Pancreas (tissue), 10 donors: ENCODE results near the gene IL1A. TPM values are rescaled to one million over a fixed set of nuclear protein-coding genes. Genes with fewer than 3 reads are reported as not detected.

Source experiments
- ATAC-seq, 4 donors: fragments of 200-7000 bp; cut with Tn5 transposase; one replicate each; pipeline versions ENCODE4 v1.8.0 to v1.9.1; 2020; ENCODE audit warnings: mild to moderate bottlenecking in 4 of 4, moderate library complexity in 4 of 4
- DNase-seq, 6 donors: peaks; one replicate each; pipeline ENCODE4 v3.0.0-alpha.2; 2020
- FAIRE-seq: peaks from 2 replicates; lab custom pipeline; 2012; peaks lifted over from hg19 to GRCh38; lab: Jason Lieb, UNC
- H3K27ac ChIP-seq, 4 donors: fragments of 200-600 bp; sonication (generic); 1 replicate in 3 of 4; 2 replicates in 1 of 4; pipeline versions ENCODE4 v1.5.0 to v1.8.0; 2020
- H3K27me3 ChIP-seq, 4 donors: fragments of 200-600 bp; one replicate each; pipeline ENCODE4 v1.8.0; 2021
- H3K36me3 ChIP-seq, 3 donors: fragments of 200-600 bp; sonication (generic) in 1 of 3; one replicate each; pipeline versions ENCODE4 v1.5.0 to v1.8.0; 2020 to 2021
- H3K4me1 ChIP-seq, 3 donors: fragments of 200-600 bp; one replicate each; pipeline ENCODE4 v1.8.0; 2021
- H3K4me3 ChIP-seq, 4 donors: fragments of 200-600 bp; sonication (generic) in 2 of 4; one replicate each; pipeline versions ENCODE4 v1.5.0 to v1.8.0; 2020 to 2021
- H3K9me3 ChIP-seq, 4 donors: fragments of 200-600 bp; one replicate each; pipeline ENCODE4 v1.8.0; 2021
- WGBS, 2 donors: extraction: QIAGEN DNeasy Blood & Tissue Kit; methylation state at CpG; one replicate each; pipeline ENCODE4 v1.1.7; 2013; 5-methylcytosine and 5-hydroxymethylcytosine counted together
- intact Hi-C, 3 donors: fragments of 100-400 bp; cut with DNase I; formaldehyde crosslinking; loops; one replicate each; pipeline versions ENCODE4 v1.11.1 to v1.14.2; 2022
- polyA plus RNA-seq, 2 donors: library from polyadenylated mRNA; stranded (reverse); fragments of 200-250 nt; gene quantifications; one replicate each; pipeline ENCODE4 v1.2.3, GENCODE V29; 2013
- total RNA-seq, 6 donors: library from RNA; stranded (reverse); fragmentation: NEBNext Ultra II Directional in 4 of 6; extraction: Animal tissue kit (Norgen Biotek cat#: 25700) in 4 of 6; gene quantifications; one replicate each; pipeline versions ENCODE4 v1.2.1 to v1.2.4, GENCODE V29; 2021 to 2023
- TF ChIP-seq, protein P1 (sequence below), 4 donors: fragments of 200-600 bp; sonication (generic) in 3 of 4; IDR thresholded peaks; one replicate each; pipeline versions ENCODE4 v1.5.0 to v1.8.0; 2021; ENCODE audit warnings: antibody characterized with exemption in 4 of 4
- donor health status: healthy with polysubstance abuse.
- donor health status: DM: no; HTN: no; CAD: no; lungs with moderate emphysema.
- donor health status: DM: no; HTN: no; CAD: no.
- donor health status: control.
- donor health status: control.
- donor health status: Bipolar disorder and iron deficiency.
- donor health status: DM: yes; HTN: yes; CAD: no.
- donor health status: DM: no; HTN: no; CAD: no.
- donor health status: DM: no; HTN: no; CAD: no.
- donor health status: DM: yes; HTN: yes; CAD: no.

Gene IL1A
- total and polyA plus RNA-seq, 8 donors: 0.05 to 0.18 (median 0.09) TPM; not detected in 4

DNA sequence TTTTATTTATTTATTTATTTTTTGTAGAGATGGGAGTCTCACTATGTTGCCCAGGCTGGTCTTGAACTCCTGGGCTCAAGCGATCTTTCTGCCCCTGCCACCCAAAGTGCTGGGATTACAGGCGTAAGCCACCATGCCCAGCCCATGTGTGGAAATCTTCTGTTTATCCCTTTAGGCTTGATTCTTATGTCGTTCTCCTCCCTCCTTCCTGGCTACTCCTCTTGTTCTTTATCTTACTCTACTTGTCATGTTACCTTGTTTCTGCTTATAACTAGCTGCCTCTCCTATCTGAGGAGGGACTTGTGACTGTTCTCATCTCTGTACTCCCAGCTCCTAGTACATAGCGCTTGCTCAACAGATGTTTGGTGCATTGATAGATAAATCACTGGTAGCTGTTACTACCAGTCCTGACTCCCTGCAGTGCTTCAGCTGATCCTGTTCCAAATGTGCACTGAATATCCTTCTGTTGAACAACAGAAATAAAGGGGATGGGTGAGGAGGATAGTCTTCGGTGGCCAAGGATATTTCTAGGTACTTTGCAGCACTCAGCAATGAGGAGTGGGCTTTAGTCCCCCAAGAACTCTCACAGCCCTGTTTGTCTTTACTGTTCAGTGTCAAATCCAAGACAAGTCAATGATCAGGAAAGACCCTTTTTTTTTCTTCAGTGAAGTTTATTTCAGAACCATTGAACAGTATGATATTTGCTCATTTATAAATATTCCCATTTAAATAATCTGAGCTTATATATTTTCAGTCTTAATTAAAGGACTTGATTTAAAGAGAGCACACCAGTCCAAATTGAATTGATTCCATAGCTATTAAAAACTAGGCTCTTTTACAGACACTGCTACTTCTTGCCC, 45.0 kb upstream of the IL1A start:
- 82 to 86% methylated on average over 5 of the region's 5 CpGs for WGBS, 2 donors
- ATAC-seq: no peak
- intact Hi-C loops: no loop called here
- H3K4me1 ChIP-seq: peaks cover 5 to 15% (median 12%) of the 10 kb centered on the region in 3 donors
- no peaks in the 10 kb centered on the region for H3K27me3 ChIP-seq
- no peak for DNase-seq
- TF ChIP-seq, protein P1, sequence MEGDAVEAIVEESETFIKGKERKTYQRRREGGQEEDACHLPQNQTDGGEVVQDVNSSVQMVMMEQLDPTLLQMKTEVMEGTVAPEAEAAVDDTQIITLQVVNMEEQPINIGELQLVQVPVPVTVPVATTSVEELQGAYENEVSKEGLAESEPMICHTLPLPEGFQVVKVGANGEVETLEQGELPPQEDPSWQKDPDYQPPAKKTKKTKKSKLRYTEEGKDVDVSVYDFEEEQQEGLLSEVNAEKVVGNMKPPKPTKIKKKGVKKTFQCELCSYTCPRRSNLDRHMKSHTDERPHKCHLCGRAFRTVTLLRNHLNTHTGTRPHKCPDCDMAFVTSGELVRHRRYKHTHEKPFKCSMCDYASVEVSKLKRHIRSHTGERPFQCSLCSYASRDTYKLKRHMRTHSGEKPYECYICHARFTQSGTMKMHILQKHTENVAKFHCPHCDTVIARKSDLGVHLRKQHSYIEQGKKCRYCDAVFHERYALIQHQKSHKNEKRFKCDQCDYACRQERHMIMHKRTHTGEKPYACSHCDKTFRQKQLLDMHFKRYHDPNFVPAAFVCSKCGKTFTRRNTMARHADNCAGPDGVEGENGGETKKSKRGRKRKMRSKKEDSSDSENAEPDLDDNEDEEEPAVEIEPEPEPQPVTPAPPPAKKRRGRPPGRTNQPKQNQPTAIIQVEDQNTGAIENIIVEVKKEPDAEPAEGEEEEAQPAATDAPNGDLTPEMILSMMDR (IDR thresholded peaks at IDR 0.05): no peak
- no peak for FAIRE-seq
- H3K9me3 ChIP-seq: no peaks in the 10 kb centered on the region
- no peak overlapping the region for H3K4me3 ChIP-seq
- H3K36me3 ChIP-seq: no peaks in the 10 kb centered on the region
- no peak overlapping the region for H3K27ac ChIP-seq

DNA sequence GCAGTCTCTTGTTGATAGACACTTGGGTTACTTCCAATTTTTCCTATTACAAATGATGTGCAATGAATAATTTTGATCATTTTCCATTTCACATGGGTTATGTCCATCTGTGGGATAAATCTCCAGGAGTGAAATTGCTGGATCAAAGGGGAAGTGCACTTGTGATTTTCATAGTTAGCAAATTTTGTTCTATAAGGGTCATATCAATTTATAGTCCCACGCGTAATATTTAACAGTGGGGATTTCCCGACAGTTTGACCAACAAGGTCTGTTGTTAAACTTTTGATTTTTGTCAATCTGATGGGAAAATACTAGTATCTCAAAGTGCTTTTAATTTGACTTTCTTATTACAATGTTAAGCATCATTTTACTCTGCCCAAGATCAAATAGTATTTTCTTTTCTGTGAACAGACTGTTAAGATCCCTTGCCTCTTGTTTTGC, 44.0 kb upstream of the IL1A start:
- H3K4me3 ChIP-seq: no peak overlapping the region
- no peaks in the 10 kb centered on the region for H3K36me3 ChIP-seq
- WGBS, 2 donors: 79 to 87% methylated on average over 3 of the region's 3 CpGs
- ATAC-seq: no peak
- no peaks in the 10 kb centered on the region for H3K27me3 ChIP-seq
- TF ChIP-seq, protein P1 (IDR thresholded peaks at IDR 0.05): no peak
- intact Hi-C loops: no loop called here
- no peak overlapping the region for H3K27ac ChIP-seq
- no peak for DNase-seq
- H3K9me3 ChIP-seq: no peaks in the 10 kb centered on the region
- no peak for FAIRE-seq
- peaks cover 0 to 10% (median 9%) of the 10 kb centered on the region in 3 donors for H3K4me1 ChIP-seq

DNA sequence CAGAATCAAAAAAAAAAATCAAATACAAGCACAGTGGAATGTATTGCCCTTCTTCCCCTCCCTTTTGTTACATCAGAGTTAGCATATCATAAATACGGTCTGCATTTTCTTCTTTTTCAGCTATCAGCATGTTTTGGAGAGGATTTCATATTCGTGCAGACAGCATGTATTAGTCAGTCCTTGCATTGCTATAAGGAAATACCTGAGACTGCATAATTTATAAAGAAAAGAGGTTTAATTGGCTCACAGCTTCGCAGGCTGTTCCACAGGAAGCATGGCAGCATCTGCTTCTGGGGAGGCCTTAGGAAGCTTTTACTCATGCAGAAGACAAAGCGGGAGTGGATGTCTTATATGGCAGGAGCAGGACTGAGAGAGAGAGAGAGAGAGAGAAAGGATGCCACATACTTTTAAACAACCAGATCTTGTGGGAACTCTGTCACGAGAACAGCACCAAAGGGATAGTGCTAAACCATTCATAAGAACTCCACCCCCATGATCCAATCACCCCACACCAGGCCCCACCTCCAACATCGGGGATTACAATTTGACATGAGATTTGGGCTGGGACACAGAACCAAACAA, 43.4 kb upstream of the IL1A start:
- ATAC-seq (no peak), FAIRE-seq (no peak), DNase-seq (no peak)
- H3K4me1 ChIP-seq: peaks cover 0 to 10% (median 9%) of the 10 kb centered on the region in 3 donors
- H3K4me3 ChIP-seq: no peak overlapping the region
- TF ChIP-seq, protein P1 (IDR thresholded peaks at IDR 0.05): no peak
- H3K9me3 ChIP-seq: no peaks in the 10 kb centered on the region
- H3K27ac ChIP-seq: no peak overlapping the region
- no peaks in the 10 kb centered on the region for H3K36me3 ChIP-seq
- 87 to 89% methylated on average over 6 of the region's 6 CpGs for WGBS, 2 donors
- H3K27me3 ChIP-seq: no peaks in the 10 kb centered on the region
- intact Hi-C loops: no loop called here

DNA sequence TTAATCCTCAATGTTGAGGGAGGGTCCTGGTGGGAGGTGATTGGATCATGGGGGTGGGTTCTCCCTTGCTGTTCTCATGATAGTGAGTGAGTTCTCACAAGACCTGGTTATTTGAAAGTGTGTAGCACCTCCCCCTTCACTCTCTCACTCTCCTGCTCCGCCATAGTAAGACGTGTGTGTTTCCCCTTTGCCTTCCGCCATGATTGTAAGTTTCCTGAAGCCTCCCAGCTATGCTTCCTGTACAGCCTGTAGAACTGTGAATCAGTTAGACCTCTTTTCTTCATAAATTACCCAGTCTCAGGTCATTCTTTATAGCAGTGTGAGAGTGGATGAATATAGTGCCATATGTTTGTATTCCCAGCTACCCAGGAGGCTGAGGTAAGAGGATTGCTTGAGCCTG, 42.7 kb upstream of the IL1A start:
- DNase-seq (no peak), ATAC-seq (no peak), FAIRE-seq (no peak)
- Histone ChIP-seq H3K27me3 (no peaks in the 10 kb centered on the region), H3K9me3 (no peaks in the 10 kb centered on the region), H3K4me3 (no peak overlapping the region), H3K36me3 (no peaks in the 10 kb centered on the region), H3K27ac (no peak overlapping the region), H3K4me1 (peaks cover 0 to 10% (median 9%) of the 10 kb centered on the region in 3 donors)
- TF ChIP-seq, protein P1 (IDR thresholded peaks at IDR 0.05): no peak
- 96 to 97% methylated on average over 3 of the region's 3 CpGs for WGBS, 2 donors
- intact Hi-C loops: no loop called here
